ENCODE measurements around the gene EMB.
"Not testable (repeated sequence)": the region's sequence is repeated elsewhere in the genome, so short reads cannot be mapped to it uniquely, and the experiment has no call there.

DNA sequence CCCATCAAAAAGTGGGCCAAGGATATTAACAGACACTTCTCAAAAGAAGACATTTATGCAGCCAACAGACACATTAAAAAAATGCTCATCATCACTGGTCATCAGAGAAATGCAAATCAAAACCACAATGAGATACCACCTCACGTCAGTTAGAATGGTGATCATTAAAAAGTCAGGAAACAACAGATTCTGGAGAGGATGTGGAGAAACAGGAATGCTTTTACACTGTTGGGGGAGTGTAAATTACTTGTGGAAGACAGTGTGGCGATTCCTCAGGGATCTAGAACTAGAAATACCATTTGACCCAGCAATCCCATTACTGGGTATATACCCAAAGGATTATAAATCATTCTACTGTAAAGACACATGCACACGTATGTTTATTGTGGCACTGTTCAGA is 48.8 kb downstream of the EMB start:
- not testable (repeated sequence) for TF ChIP-seq CTCF, POLR2AphosphoS5, POLR2A (IDR thresholded peaks at IDR 0.05)
